B cell (primary cell): ENCODE data around the gene LDHB. TPM values are rescaled to one million over a fixed set of nuclear protein-coding genes. Genes with fewer than 3 reads are reported as not detected.

Experiments used
- ATAC-seq: fragments of 200-7000 bp; cut with Tn5 transposase; one replicate; pipeline ENCODE4 v1.10.0; 2021; ENCODE audit warnings: low read depth, mild to moderate bottlenecking, moderate number of reproducible peaks, moderate library complexity
- CTCF ChIA-PET: fragments of 350-600 bp; sonication (Branson Sonifier 250); formaldehyde crosslinking; loops from one replicate; lab custom pipeline; 2021; ENCODE audit warnings: antibody characterized with exemption, inconsistent platforms; lab: Charles Lee
- POLR2A ChIA-PET: fragments of 350-600 bp; sonication (Branson Sonifier 250); formaldehyde crosslinking; loops from one replicate; lab custom pipeline; 2021; ENCODE audit warnings: antibody characterized with exemption; lab: Charles Lee
- DNase-seq: peaks from one replicate; pipeline ENCODE4 v3.0.0; 2013
- H2AFZ ChIP-seq: 2 replicates; pipeline ENCODE4 v1.6.1; 2012; ENCODE audit warnings: mild to moderate bottlenecking, low read depth, low read length; ENCODE audit not compliant: insufficient read depth, poor library complexity, severe bottlenecking
- H3K27ac ChIP-seq, 2 donors: 1 replicate in 1 of 2; 2 replicates in 1 of 2; pipeline ENCODE4 v1.5.1; 2012 to 2013; ENCODE audit warnings: low read length in 2 of 2, mild to moderate bottlenecking in 2 of 2, moderate library complexity in 1 of 2
- H3K27me3 ChIP-seq, 4 experiments: fragments of 200-600 bp in 1 of 4; sonication (generic) in 1 of 4; replicated peaks in 1 of 4; 1 replicate in 2 of 4; 2 replicates in 2 of 4; pipeline versions ENCODE4 v1.6.1 to v1.7.0; 2013 to 2016; ENCODE audit warnings: low read length in 3 of 4, mild to moderate bottlenecking in 2 of 4, mixed read lengths in 1 of 4, moderate library complexity in 1 of 4; ENCODE audit not compliant: insufficient read depth in 4 of 4, control insufficient read depth in 3 of 4; ENCODE audit errors: control extremely low read depth in 1 of 4
- H3K36me3 ChIP-seq, 2 experiments: replicated peaks in 1 of 2; 1 replicate in 1 of 2; 2 replicates in 1 of 2; pipeline versions ENCODE4 v1.6.1 to v1.7.1; 2013; ENCODE audit warnings: low read length in 1 of 2; ENCODE audit not compliant: insufficient read depth in 2 of 2, control insufficient read depth in 1 of 2; ENCODE audit errors: control extremely low read depth in 1 of 2, extremely low read depth in 1 of 2
- H3K4me1 ChIP-seq, 2 donors: fragments of 200-600 bp in 1 of 2; sonication (generic) in 1 of 2; 1 replicate in 1 of 2; 2 replicates in 1 of 2; pipeline versions ENCODE4 v1.5.1 to v1.6.1; 2013 to 2017; ENCODE audit warnings: low read length in 2 of 2; ENCODE audit not compliant: control insufficient read depth in 2 of 2, insufficient read depth in 2 of 2
- H3K4me2 ChIP-seq: replicated peaks from 2 replicates; pipeline ENCODE3; 2012; ENCODE audit warnings: mild to moderate bottlenecking, low read depth, low read length; ENCODE audit not compliant: poor library complexity, severe bottlenecking
- H3K4me3 ChIP-seq, 5 experiments: fragments of 200-600 bp in 1 of 5; sonication (generic) in 1 of 5; 1 replicate in 3 of 5; 2 replicates in 2 of 5; pipeline versions ENCODE4 v1.5.1 to v1.7.0; 2011 to 2016; ENCODE audit warnings: low read length in 4 of 5, mild to moderate bottlenecking in 4 of 5, low read depth in 2 of 5, control low read depth in 1 of 5, moderate library complexity in 1 of 5; ENCODE audit not compliant: insufficient read depth in 1 of 5; ENCODE audit errors: control extremely low read depth in 1 of 5, extremely low read depth in 1 of 5
- H3K79me2 ChIP-seq: fragments of 200-600 bp; sonication (generic); one replicate; pipeline ENCODE4 v1.6.0; 2016; ENCODE audit warnings: low read length; ENCODE audit not compliant: control insufficient read depth, insufficient read depth
- H3K9ac ChIP-seq: fragments of 200-600 bp; sonication (generic); 2 replicates; pipeline ENCODE4 v1.6.1; 2017; ENCODE audit warnings: mild to moderate bottlenecking, low read length, moderate library complexity
- H3K9me3 ChIP-seq, 3 donors: one replicate each; pipeline versions ENCODE4 v1.6.1 to v1.7.1; 2013; ENCODE audit warnings: low read length in 2 of 3; ENCODE audit not compliant: control insufficient read depth in 2 of 3, insufficient read depth in 1 of 3; ENCODE audit errors: control extremely low read depth in 1 of 3
- H4K20me1 ChIP-seq: 2 replicates; pipeline ENCODE4 v1.6.0; 2012; ENCODE audit warnings: mild to moderate bottlenecking, low read length; ENCODE audit not compliant: insufficient read depth, control insufficient read depth, poor library complexity, severe bottlenecking
- H3K27ac Mint-ChIP-seq: one replicate; pipeline ENCODE4 v1.8.0; 2021; ENCODE audit warnings: mixed read lengths
- H3K27me3 Mint-ChIP-seq: one replicate; pipeline ENCODE4 v1.8.0; 2021; ENCODE audit warnings: mixed read lengths
- H3K4me1 Mint-ChIP-seq: one replicate; pipeline ENCODE4 v1.8.0; 2021; ENCODE audit warnings: mixed read lengths
- H3K4me3 Mint-ChIP-seq: one replicate; pipeline ENCODE4 v1.8.0; 2021; ENCODE audit warnings: mixed read lengths
- H3K9me3 Mint-ChIP-seq: one replicate; pipeline ENCODE4 v1.8.0; 2022; ENCODE audit warnings: mixed read lengths; ENCODE audit not compliant: insufficient read depth
- EZH2 ChIP-seq: IDR thresholded peaks from 2 replicates; pipeline ENCODE4 v1.6.1; 2012; ENCODE audit warnings: borderline replicate concordance, low read depth, mild to moderate bottlenecking, moderate library complexity, low read length; ENCODE audit not compliant: insufficient read depth, poor library complexity, severe bottlenecking
- WGBS: methylation state at CpG from one replicate; pipeline ENCODE4 v1.1.5; 2013; ENCODE audit warnings: missing lambda C conversion rate; ENCODE audit not compliant: insufficient coverage; 5-methylcytosine and 5-hydroxymethylcytosine counted together
- intact Hi-C: fragments of 100-400 bp; cut with micrococcal nuclease; formaldehyde crosslinking; loops from one replicate; pipeline ENCODE4 v1.10.0; 2022
- polyA plus RNA-seq: library from polyadenylated mRNA; depleted of rRNA; stranded (reverse); fragments of >200 nt; gene quantifications from 2 replicates; pipeline ENCODE4 v1.2.3, GENCODE V29; 2012
- total RNA-seq, 2 donors: library from RNA; stranded (reverse); fragments of 120-200 nt in 1 of 2; gene quantifications; 1 replicate in 1 of 2; 2 replicates in 1 of 2; pipeline versions ENCODE4 v1.2.3 to v1.2.4, GENCODE V29; 2013 to 2022
- TF ChIP-seq, protein P1 (sequence below): fragments of 200-600 bp; IDR thresholded peaks from one replicate; pipeline ENCODE4 v1.8.0; 2022; ENCODE audit warnings: antibody characterized with exemption, mild to moderate bottlenecking

The LDHB gene
- total and polyA plus RNA-seq, 2 donors (not counting 1 experiment from before 2014, with no cell fraction given) = 63.2 to 161 TPM

DNA sequence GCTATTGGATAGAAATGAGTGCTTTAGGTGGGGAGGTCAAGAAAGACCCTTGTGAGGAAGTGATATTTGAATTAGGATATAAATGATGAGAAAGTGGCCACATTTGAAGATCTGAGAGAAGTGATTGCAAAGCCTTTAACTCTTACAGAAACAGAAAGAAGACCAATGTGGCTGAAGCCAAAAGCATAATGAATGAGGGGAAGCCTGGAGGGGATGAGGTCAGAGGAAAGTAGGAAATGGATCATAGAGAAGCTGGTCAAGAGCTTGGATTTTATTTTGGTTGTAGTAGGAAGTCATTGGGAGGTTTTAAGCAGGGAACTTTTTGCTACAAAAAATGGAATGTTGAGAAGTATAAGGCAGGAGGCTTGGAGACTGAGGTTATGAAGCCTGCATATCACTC lies 49.4 kb downstream of the LDHB start:
- H2AFZ ChIP-seq = no peak overlapping the region
- H4K20me1 ChIP-seq = no peaks in the 10 kb centered on the region
- TF ChIP-seq, protein P1, sequence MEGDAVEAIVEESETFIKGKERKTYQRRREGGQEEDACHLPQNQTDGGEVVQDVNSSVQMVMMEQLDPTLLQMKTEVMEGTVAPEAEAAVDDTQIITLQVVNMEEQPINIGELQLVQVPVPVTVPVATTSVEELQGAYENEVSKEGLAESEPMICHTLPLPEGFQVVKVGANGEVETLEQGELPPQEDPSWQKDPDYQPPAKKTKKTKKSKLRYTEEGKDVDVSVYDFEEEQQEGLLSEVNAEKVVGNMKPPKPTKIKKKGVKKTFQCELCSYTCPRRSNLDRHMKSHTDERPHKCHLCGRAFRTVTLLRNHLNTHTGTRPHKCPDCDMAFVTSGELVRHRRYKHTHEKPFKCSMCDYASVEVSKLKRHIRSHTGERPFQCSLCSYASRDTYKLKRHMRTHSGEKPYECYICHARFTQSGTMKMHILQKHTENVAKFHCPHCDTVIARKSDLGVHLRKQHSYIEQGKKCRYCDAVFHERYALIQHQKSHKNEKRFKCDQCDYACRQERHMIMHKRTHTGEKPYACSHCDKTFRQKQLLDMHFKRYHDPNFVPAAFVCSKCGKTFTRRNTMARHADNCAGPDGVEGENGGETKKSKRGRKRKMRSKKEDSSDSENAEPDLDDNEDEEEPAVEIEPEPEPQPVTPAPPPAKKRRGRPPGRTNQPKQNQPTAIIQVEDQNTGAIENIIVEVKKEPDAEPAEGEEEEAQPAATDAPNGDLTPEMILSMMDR = no peak
- ATAC-seq (no peak), DNase-seq (no peak)
- no peak overlapping the region for H3K4me3 ChIP-seq
- no peak overlapping the region for H3K4me3 Mint-ChIP-seq
- H3K27me3 ChIP-seq = peaks cover 0 to 2% (median 0%) of the 10 kb centered on the region in 4 experiments
- intact Hi-C loops = no loop called here
- H3K9me3 Mint-ChIP-seq = no peaks in the 10 kb centered on the region
- H3K27me3 Mint-ChIP-seq = no peaks in the 10 kb centered on the region
- H3K4me2 ChIP-seq = no peak overlapping the region
- H3K9ac ChIP-seq = no peak overlapping the region
- H3K4me1 ChIP-seq = no peaks in the 10 kb centered on the region
- no peak overlapping the region for H3K27ac ChIP-seq
- no peaks in the 10 kb centered on the region for H3K9me3 ChIP-seq
- no peak overlapping the region for H3K27ac Mint-ChIP-seq
- CTCF ChIA-PET = interaction anchor here (1.5 kb wide), 1 partner anchor 73 kb away, joined by 5 read pairs; no protein-coding TSS in a partner anchor
- no peaks in the 10 kb centered on the region for H3K36me3 ChIP-seq
- H3K79me2 ChIP-seq = no peaks in the 10 kb centered on the region
- H3K4me1 Mint-ChIP-seq = no peaks in the 10 kb centered on the region
- POLR2A ChIA-PET = no interaction called here

DNA sequence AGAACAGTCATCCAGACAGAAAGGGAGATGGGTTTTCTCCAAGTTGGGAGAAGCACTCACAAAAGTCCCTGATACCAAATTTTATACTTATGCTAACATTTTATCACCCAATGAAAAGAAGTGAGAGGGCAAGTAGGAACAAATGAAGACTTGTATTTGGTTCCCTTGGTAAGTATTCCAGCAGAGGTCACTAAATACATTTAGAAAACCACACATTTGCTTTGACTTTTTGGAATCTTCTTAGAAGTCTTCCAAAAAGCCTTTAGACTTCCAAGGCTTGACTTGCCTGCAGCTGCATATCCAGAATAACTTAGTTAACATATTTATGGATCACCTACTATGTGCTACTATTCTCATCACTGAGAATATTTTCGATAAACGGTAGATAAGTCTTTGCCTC lies 49.9 kb downstream of the LDHB start:
- H3K9me3 ChIP-seq = no peaks in the 10 kb centered on the region
- no peak overlapping the region for H3K4me2 ChIP-seq
- no peak overlapping the region for H2AFZ ChIP-seq
- ATAC-seq (no peak), DNase-seq (no peak)
- H3K27me3 ChIP-seq = peaks cover 0 to 2% (median 0%) of the 10 kb centered on the region in 4 experiments
- H4K20me1 ChIP-seq = no peaks in the 10 kb centered on the region
- H3K27ac ChIP-seq = no peak overlapping the region
- H3K79me2 ChIP-seq = no peaks in the 10 kb centered on the region
- no peak overlapping the region for H3K4me3 ChIP-seq
- H3K4me1 Mint-ChIP-seq = no peaks in the 10 kb centered on the region
- H3K9ac ChIP-seq = no peak overlapping the region
- TF ChIP-seq EZH2 = no peak
- TF ChIP-seq, protein P1 = no peak
- intact Hi-C loops = loop anchor here (2.0 kb wide), 1 partner anchor 73 kb away; no protein-coding TSS in a partner anchor
- no peaks in the 10 kb centered on the region for H3K4me1 ChIP-seq
- H3K9me3 Mint-ChIP-seq = no peaks in the 10 kb centered on the region
- no CpG with 5 or more reads among the region's 2 CpGs for WGBS
- ChIA-PET POLR2A (no interaction called here), CTCF (no interaction called here)
- no peak overlapping the region for H3K4me3 Mint-ChIP-seq
- H3K27ac Mint-ChIP-seq = no peak overlapping the region
- no peaks in the 10 kb centered on the region for H3K36me3 ChIP-seq
- H3K27me3 Mint-ChIP-seq = no peaks in the 10 kb centered on the region
